Activated CD4-positive, alpha-beta T cell treated with anti-CD3 and anti-CD28 coated beads for 24 hours (primary cell): ENCODE results near the gene LIMD2.
"Not testable (repeated sequence)": the region's sequence is repeated elsewhere in the genome, so short reads cannot be mapped to it uniquely, and the experiment has no call there.

Experiments
- DNase-seq, 2 donors: peaks; one replicate each; pipeline ENCODE4 v3.0.0-alpha.2; 2020; ENCODE audit warnings: low read depth in 2 of 2

The LIMD2 gene

GRCh38 chr17:63699638-63700527 lies at the start of gene LIMD2:
TSS of gene LIMD2 (minus strand) at chr17:63700125. CDS start at chr17:63699298, 827 bp downstream.
- DNase-seq: peak; percentile 64 to 70

DNA sequence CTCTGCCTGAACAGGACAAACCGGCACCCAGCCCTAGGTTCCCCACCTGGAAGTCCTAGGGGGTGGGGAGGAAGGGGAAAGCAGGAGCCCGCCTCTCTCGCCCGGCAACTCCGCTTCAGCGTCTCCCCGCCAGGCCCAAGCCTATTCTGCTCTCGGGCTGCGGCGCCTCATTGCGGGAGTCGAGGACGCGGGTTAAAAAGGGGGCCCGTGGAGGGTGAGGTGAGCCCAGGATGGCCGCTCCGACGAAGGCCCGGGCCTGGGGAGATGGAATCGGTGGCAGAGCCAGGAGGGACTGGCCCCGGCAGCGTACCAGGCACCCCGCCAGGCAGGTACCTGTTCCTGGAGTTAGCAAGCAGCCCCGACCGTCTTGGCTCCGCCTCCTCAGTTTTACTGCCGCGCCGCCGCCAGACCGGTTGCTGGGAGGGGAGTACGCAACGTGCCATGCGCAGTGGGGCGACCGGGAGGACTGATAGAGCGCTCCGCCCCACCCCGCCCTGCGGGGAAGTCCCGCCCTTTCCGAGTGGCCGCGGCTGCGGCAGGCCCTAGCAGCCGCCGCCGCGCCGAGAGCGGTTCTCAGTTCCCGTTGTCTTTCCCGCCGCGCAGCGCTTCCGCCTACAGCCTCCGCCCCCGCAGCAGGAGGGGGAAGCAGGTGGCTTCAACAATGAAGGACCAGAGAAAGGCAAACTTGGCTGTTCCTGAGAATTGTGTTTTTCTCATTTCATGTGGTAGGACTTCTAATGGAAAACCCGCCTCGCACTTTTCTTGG lies 41.7 kb upstream of the LIMD2 start, which contains the start of gene STRADA:
Gene STRADA, minus strand, starts transcription at position 392 of the 766 bp plus-strand sequence. CDS start 13,430 bp downstream, outside the sequence.
- peak; percentile 98 for DNase-seq

DNA sequence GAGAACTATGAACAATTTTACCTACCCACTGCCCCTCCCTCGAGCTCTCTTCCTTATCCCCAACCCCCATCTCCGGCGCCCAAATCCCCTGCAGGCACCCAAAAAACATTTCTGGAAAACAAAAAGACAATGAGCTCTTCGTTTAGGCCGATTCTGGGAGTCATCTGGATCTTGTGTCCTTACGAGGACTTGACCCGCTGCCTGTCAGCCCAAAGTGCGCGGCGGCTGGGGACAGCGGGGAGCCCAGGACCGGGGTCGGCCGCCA lies 41.1 kb upstream of the LIMD2 start:
- DNase-seq: no peak

DNA sequence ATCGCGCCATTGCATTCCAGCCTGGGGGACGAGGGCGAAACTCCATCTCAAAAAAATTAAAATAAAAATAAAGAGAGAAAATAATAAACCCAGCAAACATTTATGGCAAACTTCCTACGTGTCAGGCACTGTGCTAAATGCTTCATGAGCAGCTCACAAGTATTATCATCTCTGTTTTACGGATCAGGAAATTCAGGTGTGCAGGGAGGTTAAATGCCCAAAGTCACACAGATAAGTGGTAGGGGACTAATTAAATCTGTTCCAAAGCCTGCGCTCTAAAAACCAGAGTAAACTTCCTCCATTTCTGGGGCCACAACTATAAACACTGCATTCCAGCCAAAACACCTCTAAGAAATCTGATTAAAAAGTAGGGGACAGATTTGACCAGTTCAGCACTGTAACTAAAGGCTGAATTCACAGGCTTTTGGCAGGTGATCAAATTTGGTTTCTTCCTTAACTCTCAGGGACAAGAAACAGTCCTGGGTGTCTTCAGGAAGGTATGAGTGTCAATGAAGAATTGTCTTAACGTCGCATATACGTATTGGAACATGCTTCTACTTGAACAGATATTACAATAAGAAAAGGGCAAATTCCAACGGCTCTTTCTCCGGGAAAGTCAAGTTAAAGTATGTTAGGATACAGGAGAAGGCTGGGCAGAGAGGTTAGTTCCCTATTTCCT lies 40.7 kb upstream of the LIMD2 start:
- no peak for DNase-seq

DNA sequence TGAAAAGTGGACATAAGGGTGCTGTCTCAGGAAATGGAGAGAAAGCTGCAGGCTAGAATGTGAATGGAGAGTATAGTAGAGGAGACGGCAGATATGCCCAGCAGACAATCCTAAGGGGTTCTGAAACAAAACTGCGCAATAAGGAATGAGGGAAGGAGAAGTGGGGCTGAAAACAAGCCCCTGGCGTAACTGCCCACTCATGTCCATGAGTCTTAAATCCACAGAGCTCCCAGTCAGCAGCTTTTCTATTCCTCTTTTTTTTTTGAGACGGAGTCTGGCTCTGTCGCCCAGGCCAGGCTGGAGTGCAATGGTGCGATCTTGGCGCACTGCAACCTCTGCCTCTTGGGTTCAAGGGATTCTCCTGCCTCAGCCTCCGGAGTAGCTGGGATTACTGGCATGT lies 35.8 kb upstream of the LIMD2 start:
- DNase-seq: no peak

- DNase-seq: no peak
Measured at GRCh38 chr17:63722403-63722802, 22.5 kb upstream of the LIMD2 start.

DNA sequence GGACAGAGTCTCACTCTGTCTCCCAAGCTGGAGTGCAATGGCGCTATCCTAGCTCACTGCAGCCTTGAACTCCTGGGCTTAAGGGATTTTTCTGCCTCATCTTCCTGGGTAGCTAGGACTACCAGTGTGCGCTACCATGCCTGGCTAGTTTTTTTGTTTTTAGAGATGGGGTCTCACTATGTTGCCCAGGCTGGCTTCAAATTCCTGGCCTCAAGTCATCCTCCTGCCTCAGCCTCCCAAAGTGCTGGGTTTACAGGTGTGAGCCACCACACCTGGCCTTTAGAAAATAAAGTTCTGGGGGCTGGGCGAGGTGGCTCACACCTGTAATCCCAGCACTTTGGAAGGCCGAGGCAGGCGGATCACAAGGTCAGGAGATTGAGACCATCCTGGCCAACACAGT lies 20.3 kb upstream of the LIMD2 start:
- DNase-seq: not testable (repeated sequence)

DNA sequence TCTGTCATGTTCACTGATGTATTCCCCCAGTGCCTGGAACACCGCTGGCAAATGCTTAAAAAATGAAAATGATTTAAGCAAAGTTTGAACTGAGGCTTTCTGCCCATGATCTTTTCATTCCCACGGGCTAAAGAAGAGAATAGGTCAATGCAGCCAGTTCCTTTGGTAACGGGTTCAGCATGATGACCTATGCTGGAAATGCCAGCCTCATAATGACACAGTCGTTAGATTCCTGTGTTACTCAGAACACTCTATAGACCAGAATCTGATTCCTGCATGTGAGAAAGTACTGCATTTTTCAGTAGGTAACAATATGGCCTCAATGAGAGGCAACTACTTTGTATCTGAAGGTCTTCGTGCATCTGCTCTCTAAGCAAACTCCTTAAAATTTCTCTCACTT lies 19.1 kb upstream of the LIMD2 start:
- DNase-seq: no peak

GRCh38 chr17:63716426-63716825 lies 16.5 kb upstream of the LIMD2 start:
- no peak for DNase-seq

DNA sequence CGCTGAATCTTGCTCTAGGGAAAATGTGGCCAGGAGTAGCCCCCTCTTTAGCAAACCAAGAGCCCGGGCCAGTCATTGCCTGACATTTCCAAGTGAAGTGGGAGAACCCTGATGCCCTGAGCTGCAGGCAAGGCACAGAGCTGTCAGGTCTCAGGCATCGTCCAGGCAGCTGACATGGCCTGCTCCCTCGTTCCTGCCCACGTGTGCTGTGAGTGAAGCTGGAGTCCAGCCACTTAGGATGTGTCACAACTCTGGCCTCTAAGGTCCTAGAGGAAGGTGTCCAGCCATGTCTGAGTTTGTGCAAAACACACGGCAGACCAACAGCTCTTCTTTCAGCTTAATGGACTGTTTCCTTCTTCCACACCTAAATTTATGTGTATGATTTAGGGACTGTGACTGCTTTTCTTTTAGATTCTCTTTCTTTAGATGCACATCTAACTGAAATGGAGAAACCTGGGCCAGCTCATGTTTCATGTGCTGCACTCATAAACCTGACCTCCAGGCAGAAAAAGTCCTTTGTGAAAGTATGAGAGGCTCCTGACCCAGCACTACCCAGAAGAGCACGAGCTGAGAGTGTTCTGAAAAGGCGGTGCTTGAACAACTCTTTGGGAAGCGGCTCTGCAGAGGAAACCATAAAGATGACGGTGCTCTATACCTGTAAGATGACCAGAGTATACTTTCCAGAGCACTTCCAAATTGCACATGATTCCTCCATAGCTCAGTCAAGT lies 14.8 kb upstream of the LIMD2 start:
- DNase-seq: no peak

GRCh38 chr17:63709110-63709509 lies 9.2 kb upstream of the LIMD2 start:
- DNase-seq: no peak

GRCh38 chr17:63707151-63707550 lies 7.2 kb upstream of the LIMD2 start:
- no peak for DNase-seq

DNA sequence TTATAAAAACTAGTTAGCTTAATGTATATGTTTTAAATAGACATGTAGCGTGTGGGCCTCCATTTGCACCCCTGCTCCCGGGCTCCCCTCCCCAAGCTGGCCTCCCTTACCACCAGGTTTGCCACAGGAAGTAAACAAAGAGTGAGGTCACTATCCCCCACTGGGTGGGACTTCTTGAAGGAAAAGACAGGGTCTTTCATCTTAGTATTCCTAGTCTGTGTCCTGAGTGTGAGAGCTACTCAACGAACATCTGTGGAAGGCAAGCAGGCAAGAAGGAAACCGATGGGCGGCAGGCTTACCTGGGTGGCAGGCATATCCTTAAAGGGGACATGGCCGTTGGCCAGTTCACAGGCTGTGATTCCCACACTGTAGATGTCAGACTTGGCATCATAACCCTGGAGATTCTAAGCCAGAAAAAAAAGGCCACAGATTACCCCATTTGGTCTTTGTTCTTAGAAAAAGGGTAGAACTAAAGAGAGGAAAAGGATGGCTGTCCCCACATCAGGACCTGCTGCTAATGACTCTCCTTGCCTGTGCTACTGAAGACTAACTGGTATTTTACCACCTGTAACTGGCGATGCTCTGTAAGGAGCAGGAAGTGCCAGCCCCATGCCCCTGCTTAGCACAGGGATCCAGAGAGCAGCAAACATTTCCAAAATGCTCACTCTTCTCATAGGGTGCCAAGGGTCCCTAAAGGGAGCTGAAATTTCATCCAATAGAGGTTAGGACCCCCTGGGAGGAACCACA lies 6.6 kb upstream of the LIMD2 start:
- DNase-seq: no peak

DNA sequence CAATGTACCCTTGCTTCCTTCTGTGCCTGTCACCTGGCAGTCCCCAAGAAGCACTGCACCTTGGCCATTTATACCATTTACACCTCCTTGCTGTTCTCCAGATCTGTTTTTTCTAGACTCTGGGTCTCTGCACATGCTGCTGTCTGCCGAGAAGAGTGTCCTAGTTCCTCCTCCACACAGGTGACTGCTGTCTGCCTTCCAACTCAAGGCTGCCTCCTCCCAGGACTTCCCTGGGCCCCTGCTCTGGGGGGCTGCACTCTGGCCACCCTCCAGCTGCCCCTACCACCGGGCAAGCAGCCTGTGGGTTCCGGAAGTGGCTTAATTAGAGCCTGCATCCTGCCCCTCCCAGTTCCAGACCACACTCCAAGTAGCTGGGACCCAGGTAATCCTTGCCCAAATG lies 5.7 kb upstream of the LIMD2 start:
- no peak for DNase-seq

GRCh38 chr17:63704836-63705235 lies 4.9 kb upstream of the LIMD2 start:
- no peak for DNase-seq

- no peak for DNase-seq
Measured at GRCh38 chr17:63704259-63704576, 4.3 kb upstream of the LIMD2 start.

- DNase-seq: no peak
Measured at GRCh38 chr17:63703556-63704258, 3.8 kb upstream of the LIMD2 start.

GRCh38 chr17:63703029-63703428 lies 3.1 kb upstream of the LIMD2 start:
- no peak for DNase-seq

DNA sequence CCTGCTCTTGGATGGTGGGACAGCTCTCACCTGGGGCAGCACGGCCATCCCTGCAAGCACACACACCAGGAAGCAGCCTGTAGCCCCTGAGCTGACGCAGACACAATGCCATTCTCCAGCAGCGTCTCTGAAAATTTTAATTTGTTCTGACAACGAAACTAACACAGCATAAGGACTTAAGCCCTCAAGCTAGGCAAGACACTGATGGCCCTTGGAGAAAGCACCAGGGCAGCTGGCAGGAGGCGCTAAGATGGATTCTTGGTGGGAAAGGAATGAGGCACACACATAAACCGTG lies 2.7 kb upstream of the LIMD2 start:
- no peak for DNase-seq

GRCh38 chr17:63701868-63702720 lies 2.2 kb upstream of the LIMD2 start:
- peak in 1 of 2 donors; percentile 64 for DNase-seq
